PFSK-1 (cell line): ENCODE measurements around the gene SDK1.

Source experiments
- POLR2AphosphoS5 ChIP-seq: IDR thresholded peaks from 2 replicates; pipeline ENCODE4 v1.6.1; 2012; ENCODE audit warnings: low read depth, mild to moderate bottlenecking, control low read depth, low read length, moderate library complexity
- TF ChIP-seq, protein P1 (sequence below), 2 experiments: IDR thresholded peaks; 2 replicates each; pipeline versions ENCODE4 v1.6.1 to v1.8.0; 2011 to 2012; ENCODE audit warnings: low read depth in 2 of 2, low read length in 2 of 2, control low read depth in 1 of 2, inconsistent platforms in 1 of 2, mild to moderate bottlenecking in 1 of 2, moderate library complexity in 1 of 2; ENCODE audit not compliant: insufficient read depth in 1 of 2

DNA sequence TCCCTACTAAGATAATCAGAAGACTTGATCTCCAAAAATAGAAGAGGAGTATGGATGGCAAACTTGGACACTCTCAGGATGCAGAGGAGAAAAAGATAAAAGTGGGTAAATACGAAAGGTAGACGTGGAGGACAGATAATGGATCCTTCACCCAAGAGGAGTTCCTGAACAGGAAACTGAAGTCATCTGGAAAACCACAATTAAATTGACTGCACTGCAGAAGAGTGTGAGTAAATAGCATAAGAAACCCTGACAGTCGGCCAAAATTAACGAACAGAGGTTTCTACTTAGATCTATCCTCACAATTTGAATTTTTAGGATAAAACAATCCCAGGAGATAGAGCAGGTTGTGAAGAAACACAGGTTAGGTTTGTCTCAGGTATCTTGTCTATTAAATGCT is 70.5 kb downstream of the SDK1 start:
- TF ChIP-seq, protein P1, sequence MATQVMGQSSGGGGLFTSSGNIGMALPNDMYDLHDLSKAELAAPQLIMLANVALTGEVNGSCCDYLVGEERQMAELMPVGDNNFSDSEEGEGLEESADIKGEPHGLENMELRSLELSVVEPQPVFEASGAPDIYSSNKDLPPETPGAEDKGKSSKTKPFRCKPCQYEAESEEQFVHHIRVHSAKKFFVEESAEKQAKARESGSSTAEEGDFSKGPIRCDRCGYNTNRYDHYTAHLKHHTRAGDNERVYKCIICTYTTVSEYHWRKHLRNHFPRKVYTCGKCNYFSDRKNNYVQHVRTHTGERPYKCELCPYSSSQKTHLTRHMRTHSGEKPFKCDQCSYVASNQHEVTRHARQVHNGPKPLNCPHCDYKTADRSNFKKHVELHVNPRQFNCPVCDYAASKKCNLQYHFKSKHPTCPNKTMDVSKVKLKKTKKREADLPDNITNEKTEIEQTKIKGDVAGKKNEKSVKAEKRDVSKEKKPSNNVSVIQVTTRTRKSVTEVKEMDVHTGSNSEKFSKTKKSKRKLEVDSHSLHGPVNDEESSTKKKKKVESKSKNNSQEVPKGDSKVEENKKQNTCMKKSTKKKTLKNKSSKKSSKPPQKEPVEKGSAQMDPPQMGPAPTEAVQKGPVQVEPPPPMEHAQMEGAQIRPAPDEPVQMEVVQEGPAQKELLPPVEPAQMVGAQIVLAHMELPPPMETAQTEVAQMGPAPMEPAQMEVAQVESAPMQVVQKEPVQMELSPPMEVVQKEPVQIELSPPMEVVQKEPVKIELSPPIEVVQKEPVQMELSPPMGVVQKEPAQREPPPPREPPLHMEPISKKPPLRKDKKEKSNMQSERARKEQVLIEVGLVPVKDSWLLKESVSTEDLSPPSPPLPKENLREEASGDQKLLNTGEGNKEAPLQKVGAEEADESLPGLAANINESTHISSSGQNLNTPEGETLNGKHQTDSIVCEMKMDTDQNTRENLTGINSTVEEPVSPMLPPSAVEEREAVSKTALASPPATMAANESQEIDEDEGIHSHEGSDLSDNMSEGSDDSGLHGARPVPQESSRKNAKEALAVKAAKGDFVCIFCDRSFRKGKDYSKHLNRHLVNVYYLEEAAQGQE (IDR thresholded peaks at IDR 0.05; ENCODE audit: insufficient read depth in 1 of 2, low read depth in 2 of 2, low read length in 2 of 2), result no peak
- TF ChIP-seq POLR2AphosphoS5, result no peak
